ENCODE data around the gene MINDY4.

The MINDY4 gene

GRCh38 chr7:30838008-30838407 is 66.8 kb downstream of the MINDY4 start:
- no peak for DNase-seq

GRCh38 chr7:30840141-30841024 is 69.2 kb downstream of the MINDY4 start:
- DNase-seq: no peak

GRCh38 chr7:30841025-30841735 is 70.0 kb downstream of the MINDY4 start:
- no peak for DNase-seq

- no peak for DNase-seq
Measured at GRCh38 chr7:30841801-30842541, 70.8 kb downstream of the MINDY4 start.

- no peak for DNase-seq
Measured at GRCh38 chr7:30842542-30843451, 71.6 kb downstream of the MINDY4 start.

- no peak for DNase-seq
Measured at GRCh38 chr7:30843741-30844482, 72.7 kb downstream of the MINDY4 start.

- no peak for DNase-seq
Measured at GRCh38 chr7:30844483-30844874, 73.3 kb downstream of the MINDY4 start.

GRCh38 chr7:30844916-30845315 is 73.7 kb downstream of the MINDY4 start:
- DNase-seq: no peak

GRCh38 chr7:30845426-30846135 is 74.4 kb downstream of the MINDY4 start:
- no peak for DNase-seq

GRCh38 chr7:30846378-30846777 is 75.2 kb downstream of the MINDY4 start:
- no peak for DNase-seq

- no peak for DNase-seq
Measured at GRCh38 chr7:30848121-30848855, 77.1 kb downstream of the MINDY4 start.

GRCh38 chr7:30849565-30849964 is 78.3 kb downstream of the MINDY4 start:
- no peak for DNase-seq

- no peak for DNase-seq
Measured at GRCh38 chr7:30850426-30850825, 79.2 kb downstream of the MINDY4 start.

- no peak for DNase-seq
Measured at GRCh38 chr7:30851651-30852307, 80.6 kb downstream of the MINDY4 start.

GRCh38 chr7:30852308-30852684 is 81.1 kb downstream of the MINDY4 start:
- DNase-seq: no peak

GRCh38 chr7:30852744-30853288 is 81.6 kb downstream of the MINDY4 start:
- DNase-seq: no peak

GRCh38 chr7:30853576-30853975 is 82.4 kb downstream of the MINDY4 start:
- no peak for DNase-seq

- no peak for DNase-seq
Measured at GRCh38 chr7:30855936-30856335, 84.7 kb downstream of the MINDY4 start.

GRCh38 chr7:30858576-30858975 is 87.4 kb downstream of the MINDY4 start:
- no peak for DNase-seq
